Measurements from ENCODE around the gene AUH. TPM values are rescaled to one million over a fixed set of nuclear protein-coding genes. Genes with fewer than 3 reads are reported as not detected.

AUH gene
- total RNA-seq, 1 donor from 2014 or later, result 62.6 TPM

DNA sequence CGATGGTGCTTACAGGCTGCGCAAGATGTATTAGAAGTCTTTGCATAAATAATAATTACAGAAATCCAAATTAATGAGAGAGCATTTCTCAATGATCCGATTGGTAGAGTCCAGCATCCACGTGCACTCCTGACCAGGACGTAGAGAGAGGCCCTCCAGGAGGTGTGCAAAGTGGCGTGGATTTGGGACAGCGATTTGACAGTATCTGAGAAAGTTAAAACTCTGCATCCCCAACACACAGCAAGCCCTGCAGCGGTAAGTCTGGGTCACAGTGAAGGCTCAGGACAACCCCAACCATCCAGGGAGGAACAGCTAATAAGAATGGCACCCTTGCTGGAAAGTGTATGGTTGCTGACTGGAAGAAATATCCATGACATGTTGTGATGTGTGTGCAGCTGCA is 180.2 kb downstream of the AUH start:
- intact Hi-C loops (cut with micrococcal nuclease), result no loop called here
- Mint-ChIP-seq H3K36me3 (ENCODE audit: low read depth) (no peaks in the 10 kb centered on the region), H3K4me3 (ENCODE audit: low read depth) (no peak overlapping the region), H3K4me1 (ENCODE audit: low read depth) (peaks cover 40% of the 10 kb centered on the region), H3K27me3 (ENCODE audit: low read depth) (no peaks in the 10 kb centered on the region), H3K9me3 (no peaks in the 10 kb centered on the region), H3K27ac (no peak overlapping the region)
- DNase-seq (ENCODE audit: low spot score), result no peak

DNA sequence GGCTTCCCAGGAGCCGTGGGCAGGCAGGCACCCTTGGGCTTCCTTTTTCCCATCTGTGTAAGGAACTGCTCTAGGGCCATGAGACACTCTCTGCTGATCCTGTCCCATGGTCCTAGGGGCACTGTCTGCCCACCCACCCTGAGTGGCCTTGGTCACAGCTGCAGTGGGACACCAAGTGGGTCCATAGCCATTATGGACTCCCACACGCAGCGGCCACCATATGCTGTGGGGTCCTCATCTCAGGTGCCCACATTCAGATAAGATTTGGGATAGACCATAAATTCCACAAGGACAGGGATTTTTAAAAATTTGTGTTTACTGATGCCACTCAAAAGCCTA is 180.8 kb downstream of the AUH start:
- intact Hi-C loops (cut with micrococcal nuclease), result no loop called here
- DNase-seq (ENCODE audit: low spot score), result no peak
- Mint-ChIP-seq H3K27me3 (ENCODE audit: low read depth) (no peaks in the 10 kb centered on the region), H3K4me1 (ENCODE audit: low read depth) (peaks cover 42% of the 10 kb centered on the region), H3K4me3 (ENCODE audit: low read depth) (no peak overlapping the region), H3K36me3 (ENCODE audit: low read depth) (no peaks in the 10 kb centered on the region), H3K27ac (peak overlapping the region; percentile 43), H3K9me3 (no peaks in the 10 kb centered on the region)

DNA sequence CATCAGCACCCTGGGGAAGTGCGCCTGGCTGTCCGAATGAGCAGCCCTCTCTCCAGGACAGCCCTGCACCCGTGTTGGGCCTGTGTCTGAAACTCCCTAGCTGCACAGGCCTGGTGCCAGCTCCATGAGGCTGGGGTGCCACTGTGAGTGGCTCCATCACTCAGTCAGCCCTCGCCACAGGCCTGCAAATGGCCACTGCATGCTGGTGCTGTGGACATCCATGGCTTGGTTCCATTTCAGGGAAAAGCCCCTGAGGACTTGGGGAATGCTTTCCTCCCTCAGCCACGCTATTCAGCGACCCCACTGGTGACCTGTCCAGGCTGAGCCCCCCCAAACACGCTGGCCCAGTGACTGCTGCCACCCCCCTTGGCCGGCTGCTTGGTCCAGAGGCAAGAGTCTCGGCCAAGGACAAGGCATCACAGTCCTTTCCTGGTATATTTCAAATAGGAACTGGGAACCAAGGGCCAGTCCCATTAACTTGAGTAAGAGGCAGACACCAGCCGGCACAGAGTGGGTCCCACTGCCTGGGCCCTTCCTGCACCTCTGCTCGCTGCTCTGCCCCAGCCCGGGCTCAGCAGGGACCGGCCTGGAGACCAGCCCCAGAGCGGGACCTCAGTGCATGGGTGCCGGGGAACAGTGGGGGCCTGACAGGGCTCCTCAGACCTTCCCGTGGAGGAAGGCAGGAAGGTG is 181.3 kb downstream of the AUH start:
- Mint-ChIP-seq H3K9me3 (no peaks in the 10 kb centered on the region), H3K4me3 (ENCODE audit: low read depth) (no peak overlapping the region), H3K27ac (no peak overlapping the region), H3K4me1 (ENCODE audit: low read depth) (peaks cover 46% of the 10 kb centered on the region), H3K36me3 (ENCODE audit: low read depth) (peaks cover 5% of the 10 kb centered on the region), H3K27me3 (ENCODE audit: low read depth) (no peaks in the 10 kb centered on the region)
- intact Hi-C loops (cut with micrococcal nuclease), result no loop called here
- no peak for DNase-seq (ENCODE audit: low spot score)

DNA sequence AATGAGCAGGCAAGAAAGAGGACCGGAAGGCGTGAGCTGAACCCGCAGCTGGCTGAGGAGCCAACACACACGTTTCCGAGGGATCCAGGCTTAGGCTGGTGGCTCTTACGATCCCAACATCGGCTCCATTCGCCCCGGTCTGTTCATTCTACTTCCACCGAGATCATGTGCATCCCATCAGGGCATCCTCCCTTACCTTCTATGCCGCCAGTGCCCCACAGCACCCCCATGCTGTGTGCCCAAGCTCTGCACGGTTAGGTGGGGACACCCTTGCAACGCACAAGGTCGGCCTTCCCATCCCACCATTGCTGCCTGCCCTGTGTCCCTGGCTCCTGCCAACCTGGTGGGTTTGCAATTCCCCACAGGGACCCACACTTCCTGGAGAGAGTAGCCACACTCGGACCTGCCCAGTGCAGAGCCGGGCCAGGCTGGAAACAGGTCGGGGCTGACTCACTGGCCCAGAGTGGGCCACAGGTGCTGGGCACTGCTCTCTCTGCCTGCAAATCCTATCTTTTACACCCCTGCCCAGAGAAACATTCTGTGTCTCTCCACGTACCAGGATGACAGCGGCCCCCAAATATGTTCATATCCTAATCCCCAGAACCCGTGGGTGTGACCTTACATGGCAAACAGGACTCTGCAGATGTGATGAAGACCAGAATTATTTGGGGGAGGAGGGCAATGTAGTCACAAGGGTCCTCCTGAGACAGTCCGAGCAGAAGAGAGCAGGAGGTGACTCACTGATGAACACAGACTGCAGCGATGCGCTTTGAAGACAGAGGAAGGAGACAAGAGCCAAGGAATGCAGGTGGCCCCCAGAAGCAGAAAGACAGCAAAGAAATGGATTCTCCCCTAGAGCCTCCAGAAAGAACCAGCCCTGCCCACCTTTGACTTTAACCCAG is 182.2 kb downstream of the AUH start:
- intact Hi-C loops (cut with micrococcal nuclease), result no loop called here
- H3K4me1 Mint-ChIP-seq (ENCODE audit: low read depth), result peaks cover 51% of the 10 kb centered on the region
- H3K27ac Mint-ChIP-seq, result peak overlapping the region; percentile 99
- peaks cover 10% of the 10 kb centered on the region for H3K36me3 Mint-ChIP-seq (ENCODE audit: low read depth)
- H3K4me3 Mint-ChIP-seq (ENCODE audit: low read depth), result no peak overlapping the region
- no peaks in the 10 kb centered on the region for H3K9me3 Mint-ChIP-seq
- no peak for DNase-seq (ENCODE audit: low spot score)
- no peaks in the 10 kb centered on the region for H3K27me3 Mint-ChIP-seq (ENCODE audit: low read depth)

DNA sequence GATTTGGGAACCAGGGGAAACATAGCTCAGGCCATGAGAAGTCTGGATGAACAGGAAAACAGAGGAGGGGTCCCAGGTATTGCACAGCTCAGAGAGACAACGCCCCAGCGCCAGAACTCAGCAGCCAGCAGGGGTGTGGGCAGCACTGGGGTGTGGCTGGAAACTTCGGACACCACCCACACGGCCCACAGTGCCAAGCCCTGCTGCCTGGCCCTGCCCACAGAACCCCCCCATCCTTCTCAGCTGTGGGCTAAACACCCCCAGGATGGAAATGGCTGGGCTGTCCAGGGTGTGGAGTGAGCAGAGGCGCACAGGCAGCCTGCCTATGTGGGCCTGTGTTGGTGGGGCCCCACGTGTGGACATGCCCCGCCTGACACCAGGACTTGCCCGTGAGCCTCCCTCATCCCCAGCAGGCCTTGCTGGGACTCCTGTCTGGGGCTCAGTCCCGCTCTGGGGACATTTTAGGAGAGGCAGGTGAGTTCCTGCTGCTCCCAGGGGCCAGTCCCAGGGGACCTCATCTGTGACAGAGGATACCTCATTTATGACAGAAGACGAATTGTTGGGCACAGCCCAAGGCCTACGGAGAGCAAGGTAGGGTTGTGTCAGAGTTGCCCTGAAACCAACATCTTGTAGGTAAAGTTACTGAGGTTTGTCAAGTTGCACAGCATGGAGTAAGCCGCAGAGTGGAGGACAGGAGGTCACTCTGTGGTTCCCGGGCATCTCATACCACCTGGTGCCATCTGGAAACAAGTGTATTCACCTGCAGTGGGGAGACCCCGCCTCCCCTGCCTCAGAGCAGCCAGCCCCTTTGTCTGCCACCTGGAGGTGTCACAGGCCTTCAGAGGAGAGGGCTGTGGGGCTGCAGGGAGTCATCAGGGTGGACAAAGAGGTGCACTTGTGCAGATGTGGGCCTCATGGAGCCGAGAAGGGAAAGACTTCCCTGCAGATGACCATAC is 183.2 kb downstream of the AUH start:
- Mint-ChIP-seq H3K27ac (peak overlapping the region; percentile 99), H3K36me3 (ENCODE audit: low read depth) (peaks cover 15% of the 10 kb centered on the region), H3K9me3 (no peaks in the 10 kb centered on the region), H3K4me3 (ENCODE audit: low read depth) (no peak overlapping the region), H3K4me1 (ENCODE audit: low read depth) (peaks cover 55% of the 10 kb centered on the region), H3K27me3 (ENCODE audit: low read depth) (no peaks in the 10 kb centered on the region)
- intact Hi-C loops (cut with micrococcal nuclease), result loop anchor here (1.0 kb wide), 3 partner anchors 14 to 27 kb away; no protein-coding TSS in a partner anchor
- DNase-seq (ENCODE audit: low spot score), result peak; percentile 8

DNA sequence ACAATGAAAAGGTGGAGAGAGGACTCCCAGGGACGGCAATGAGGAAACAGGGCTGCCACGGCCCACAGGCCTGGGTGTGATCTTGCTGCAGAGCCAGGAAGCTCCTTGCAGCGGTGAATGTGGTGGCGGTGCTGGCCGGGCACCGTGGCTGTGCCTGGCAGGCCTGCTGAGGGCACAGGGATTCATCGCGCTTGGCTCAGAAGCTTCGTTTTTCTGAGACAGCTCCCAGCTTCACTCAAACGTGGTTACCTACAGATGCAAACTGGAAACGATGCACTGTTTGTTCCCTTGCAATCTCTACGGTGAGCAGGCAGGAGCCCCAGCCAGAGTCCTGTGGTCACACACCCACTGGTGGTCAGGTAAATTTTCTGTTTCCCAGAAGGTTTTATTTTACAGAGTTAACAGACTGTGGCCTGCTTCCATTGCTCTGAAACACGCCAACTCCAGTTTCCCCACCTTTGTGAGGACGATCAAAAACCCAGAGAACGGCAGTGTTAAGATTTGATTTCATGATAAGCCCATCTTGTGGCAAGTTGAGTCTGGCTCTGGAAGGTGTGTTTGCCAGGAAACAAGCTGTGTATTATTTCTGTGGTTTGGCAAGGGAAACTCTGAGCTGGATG is 183.9 kb downstream of the AUH start:
- H3K4me3 Mint-ChIP-seq (ENCODE audit: low read depth), result peak overlapping the region; percentile 41
- peak; percentile 30 for DNase-seq (ENCODE audit: low spot score)
- intact Hi-C loops (cut with micrococcal nuclease), result loop anchor here (1.0 kb wide), 3 partner anchors 13 to 26 kb away; no protein-coding TSS in a partner anchor
- H3K9me3 Mint-ChIP-seq, result peaks cover 6% of the 10 kb centered on the region
- H3K36me3 Mint-ChIP-seq (ENCODE audit: low read depth), result peaks cover 21% of the 10 kb centered on the region
- H3K4me1 Mint-ChIP-seq (ENCODE audit: low read depth), result peaks cover 55% of the 10 kb centered on the region
- H3K27me3 Mint-ChIP-seq (ENCODE audit: low read depth), result no peaks in the 10 kb centered on the region
- H3K27ac Mint-ChIP-seq, result peak overlapping the region; percentile 99

DNA sequence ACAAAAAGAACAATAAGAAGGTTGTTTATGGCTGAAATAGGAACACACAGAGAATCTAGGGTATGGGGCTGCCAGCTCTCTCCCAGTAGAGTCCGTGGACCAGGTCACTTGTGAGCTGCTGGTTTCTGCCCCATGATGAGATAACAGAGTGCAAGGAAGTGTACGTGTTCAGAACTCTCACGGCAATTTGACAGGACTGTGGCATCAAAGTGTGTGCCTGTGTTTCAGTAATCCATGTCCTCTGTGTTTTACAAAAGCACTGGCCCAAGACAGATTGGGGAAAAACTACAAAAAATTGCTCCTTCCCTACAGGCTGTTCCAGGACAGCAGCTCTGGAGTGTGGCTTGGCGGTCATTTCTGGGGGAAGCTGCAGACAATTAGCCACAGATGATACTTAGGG is 184.6 kb downstream of the AUH start:
- Mint-ChIP-seq H3K4me3 (ENCODE audit: low read depth) (peak overlapping the region; percentile 41), H3K4me1 (ENCODE audit: low read depth) (peaks cover 61% of the 10 kb centered on the region), H3K27ac (peak overlapping the region; percentile 99), H3K9me3 (peaks cover 13% of the 10 kb centered on the region), H3K36me3 (ENCODE audit: low read depth) (peaks cover 28% of the 10 kb centered on the region), H3K27me3 (ENCODE audit: low read depth) (no peaks in the 10 kb centered on the region)
- no peak for DNase-seq (ENCODE audit: low spot score)
- intact Hi-C loops (cut with micrococcal nuclease), result no loop called here

DNA sequence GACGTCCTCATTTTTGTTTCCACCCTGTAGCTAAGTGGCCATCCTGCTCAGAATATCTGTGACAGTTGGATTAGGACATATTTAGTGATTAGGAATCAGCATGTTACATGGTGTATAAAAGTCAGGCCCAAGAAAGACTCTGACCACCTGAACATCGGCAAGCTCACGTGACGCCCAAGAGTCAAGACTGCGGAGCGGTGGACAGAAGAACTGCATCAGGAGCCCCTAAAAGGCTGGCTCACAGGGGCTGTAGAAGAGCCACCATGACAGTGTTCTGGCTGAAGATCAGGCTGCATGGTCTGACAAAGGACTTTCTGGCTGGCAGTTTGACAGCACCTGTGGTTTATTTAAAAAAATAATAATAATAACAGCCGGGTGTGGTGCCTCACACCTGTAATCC is 185.3 kb downstream of the AUH start:
- no peak for DNase-seq (ENCODE audit: low spot score)
- peak overlapping the region; percentile 99 for H3K27ac Mint-ChIP-seq
- no peak overlapping the region for H3K4me3 Mint-ChIP-seq (ENCODE audit: low read depth)
- intact Hi-C loops (cut with micrococcal nuclease), result no loop called here
- no peaks in the 10 kb centered on the region for H3K27me3 Mint-ChIP-seq (ENCODE audit: low read depth)
- peaks cover 19% of the 10 kb centered on the region for H3K9me3 Mint-ChIP-seq
- H3K36me3 Mint-ChIP-seq (ENCODE audit: low read depth), result peaks cover 34% of the 10 kb centered on the region
- H3K4me1 Mint-ChIP-seq (ENCODE audit: low read depth), result peaks cover 62% of the 10 kb centered on the region

DNA sequence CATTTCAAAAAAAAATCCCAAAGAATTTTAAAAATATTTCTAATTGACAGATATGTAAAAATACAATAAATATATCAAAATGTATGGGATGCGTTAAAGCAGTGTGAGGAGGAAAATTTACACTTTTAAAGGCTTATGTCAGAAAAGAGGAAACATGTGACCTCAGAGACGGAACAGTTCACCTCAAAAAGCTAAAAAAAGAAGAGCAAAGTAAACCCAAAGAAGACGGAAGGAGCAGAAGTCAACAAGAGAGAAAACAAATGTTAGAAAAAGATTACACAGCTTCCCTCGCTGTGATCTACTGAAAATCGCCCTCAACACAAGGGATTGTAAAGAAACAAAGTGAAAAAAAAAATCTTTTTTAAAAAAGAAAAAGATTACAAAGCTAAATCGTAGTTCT is 186.9 kb downstream of the AUH start:
- peak overlapping the region; percentile 48 for H3K4me3 Mint-ChIP-seq (ENCODE audit: low read depth)
- no peak for DNase-seq (ENCODE audit: low spot score)
- peaks cover 59% of the 10 kb centered on the region for H3K4me1 Mint-ChIP-seq (ENCODE audit: low read depth)
- H3K27me3 Mint-ChIP-seq (ENCODE audit: low read depth), result no peaks in the 10 kb centered on the region
- H3K27ac Mint-ChIP-seq, result peak overlapping the region; percentile 89
- H3K36me3 Mint-ChIP-seq (ENCODE audit: low read depth), result peaks cover 51% of the 10 kb centered on the region
- peaks cover 36% of the 10 kb centered on the region for H3K9me3 Mint-ChIP-seq
- intact Hi-C loops (cut with micrococcal nuclease), result loop anchor here (1.0 kb wide), 1 partner anchor 10 kb away; no protein-coding TSS in a partner anchor

DNA sequence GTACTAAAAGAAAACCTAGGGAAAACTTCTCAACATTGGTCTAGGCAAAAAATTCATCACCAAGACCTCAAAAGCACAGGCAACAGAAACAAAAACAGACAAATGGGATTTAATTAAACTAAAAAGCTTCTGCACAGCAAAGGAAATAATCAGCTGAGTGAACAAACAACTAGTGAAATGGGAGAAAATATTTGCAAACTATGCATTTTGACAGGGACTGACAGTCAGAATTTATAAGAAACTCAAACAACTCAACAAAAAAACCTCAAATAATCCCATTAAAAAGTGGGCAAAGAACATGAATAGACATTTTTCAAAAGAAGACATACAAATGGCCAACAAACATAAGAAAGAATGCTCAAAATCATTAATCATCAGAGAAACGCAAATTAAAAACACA is 189.4 kb downstream of the AUH start:
- H3K9me3 Mint-ChIP-seq, result peaks cover 41% of the 10 kb centered on the region

DNA sequence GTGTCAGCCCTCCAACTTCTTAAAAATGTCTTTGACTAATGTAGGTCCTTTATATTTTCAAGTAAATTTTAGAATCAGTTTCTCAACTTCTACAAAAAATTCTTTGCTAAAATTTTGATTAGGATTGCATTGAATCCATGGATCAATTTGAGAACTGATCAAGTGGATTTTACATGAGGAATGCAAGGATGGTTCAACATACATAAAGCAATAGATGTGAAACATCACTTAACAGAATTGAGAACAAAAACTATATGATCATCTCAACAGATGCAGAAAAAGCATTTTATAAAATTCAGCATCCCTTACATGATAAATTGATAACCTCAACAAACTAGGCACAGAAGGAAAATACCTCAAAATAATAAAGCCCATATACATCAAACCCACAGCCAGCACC is 190.8 kb downstream of the AUH start:
- DNase-seq (ENCODE audit: low spot score), result no peak
- Mint-ChIP-seq H3K27ac (no peak overlapping the region), H3K4me3 (ENCODE audit: low read depth) (no peak overlapping the region), H3K27me3 (ENCODE audit: low read depth) (no peaks in the 10 kb centered on the region), H3K9me3 (peaks cover 41% of the 10 kb centered on the region), H3K4me1 (ENCODE audit: low read depth) (peaks cover 42% of the 10 kb centered on the region), H3K36me3 (ENCODE audit: low read depth) (peaks cover 71% of the 10 kb centered on the region)
- intact Hi-C loops (cut with micrococcal nuclease), result no loop called here

More for the DNA sequence above, 189.4 kb downstream of the AUH start:
- DNase-seq (ENCODE audit: low spot score), result no peak
- intact Hi-C loops (cut with micrococcal nuclease), result no loop called here
- H3K4me1 Mint-ChIP-seq (ENCODE audit: low read depth), result peaks cover 44% of the 10 kb centered on the region
- no peak overlapping the region for H3K4me3 Mint-ChIP-seq (ENCODE audit: low read depth)
- H3K27ac Mint-ChIP-seq, result peak overlapping the region; percentile 6
- H3K36me3 Mint-ChIP-seq (ENCODE audit: low read depth), result peaks cover 64% of the 10 kb centered on the region
- H3K27me3 Mint-ChIP-seq (ENCODE audit: low read depth), result no peaks in the 10 kb centered on the region

DNA sequence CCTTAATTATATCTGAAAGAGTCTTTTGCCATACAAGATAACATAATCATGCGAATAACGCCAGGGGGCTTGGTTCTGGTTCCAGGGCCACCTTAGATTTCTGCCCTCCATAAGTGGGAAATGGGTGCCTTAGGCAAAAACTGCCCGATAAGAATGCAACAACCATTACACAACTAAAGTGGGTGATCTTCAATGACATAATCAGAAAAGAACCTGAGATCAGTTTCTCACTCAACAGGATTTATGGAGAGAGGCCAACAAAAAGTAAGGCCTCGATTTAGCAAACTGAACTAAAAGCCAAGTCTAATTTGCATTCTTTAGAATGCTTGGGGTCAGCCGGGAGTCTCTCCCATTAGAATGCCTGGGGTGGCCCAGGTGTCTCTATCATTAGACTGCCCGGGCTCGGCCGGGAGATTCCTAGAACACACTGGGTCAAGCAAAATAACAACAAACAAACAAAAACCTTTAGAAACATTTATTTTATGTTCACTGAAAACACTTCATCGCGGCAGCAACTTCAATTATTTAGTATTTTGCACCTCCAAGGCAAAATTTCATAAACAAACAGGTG is 194.8 kb downstream of the AUH start:
- Mint-ChIP-seq H3K27me3 (ENCODE audit: low read depth) (no peaks in the 10 kb centered on the region), H3K4me1 (ENCODE audit: low read depth) (peaks cover 52% of the 10 kb centered on the region), H3K36me3 (ENCODE audit: low read depth) (peaks cover 52% of the 10 kb centered on the region), H3K9me3 (peaks cover 26% of the 10 kb centered on the region), H3K4me3 (ENCODE audit: low read depth) (no peak overlapping the region), H3K27ac (no peak overlapping the region)
- intact Hi-C loops (cut with micrococcal nuclease), result no loop called here
- no peak for DNase-seq (ENCODE audit: low spot score)
